Uterus (tissue), 2 donors: ENCODE results near the gene BEX2.

Experiments used
- POLR2A ChIP-seq, 2 donors: fragments of 450-650 bp; IDR thresholded peaks; one replicate each; pipeline ENCODE4 v1.6.1; 2016; ENCODE audit warnings: antibody characterized with exemption in 2 of 2, mild to moderate bottlenecking in 1 of 2, moderate library complexity in 1 of 2
- TF ChIP-seq, protein P1 (sequence below), 4 experiments: fragments of 200-600 bp in 2 of 4; fragments of 450-650 bp in 2 of 4; sonication (generic) in 2 of 4; IDR thresholded peaks; one replicate each; pipeline ENCODE4 v1.5.1; 2016 to 2019; ENCODE audit warnings: antibody characterized with exemption in 4 of 4, mild to moderate bottlenecking in 2 of 4, moderate library complexity in 1 of 4

DNA sequence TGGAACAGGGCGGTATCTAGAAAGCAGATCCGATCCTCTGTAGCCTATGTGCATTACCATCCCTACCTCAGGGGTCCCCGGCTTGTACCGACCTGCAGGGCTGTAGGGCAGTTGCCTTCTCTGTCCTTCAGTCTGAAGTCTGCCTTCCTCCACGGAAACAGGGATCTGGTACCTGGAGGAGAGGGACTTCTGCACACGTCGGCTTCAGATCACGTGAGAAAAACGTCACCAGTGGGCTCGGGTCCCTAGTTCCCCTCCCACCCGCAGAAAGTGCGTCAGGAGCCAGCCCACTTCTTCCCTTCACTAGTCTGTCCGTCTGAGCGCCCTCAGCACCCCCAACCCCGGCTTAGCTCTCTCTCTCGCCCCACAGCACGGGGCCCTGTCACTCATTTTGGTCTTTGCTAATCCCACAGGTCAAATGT, 34.2 kb downstream of the BEX2 start, which contains the start of gene TCEAL5:
- TF ChIP-seq, protein P1, sequence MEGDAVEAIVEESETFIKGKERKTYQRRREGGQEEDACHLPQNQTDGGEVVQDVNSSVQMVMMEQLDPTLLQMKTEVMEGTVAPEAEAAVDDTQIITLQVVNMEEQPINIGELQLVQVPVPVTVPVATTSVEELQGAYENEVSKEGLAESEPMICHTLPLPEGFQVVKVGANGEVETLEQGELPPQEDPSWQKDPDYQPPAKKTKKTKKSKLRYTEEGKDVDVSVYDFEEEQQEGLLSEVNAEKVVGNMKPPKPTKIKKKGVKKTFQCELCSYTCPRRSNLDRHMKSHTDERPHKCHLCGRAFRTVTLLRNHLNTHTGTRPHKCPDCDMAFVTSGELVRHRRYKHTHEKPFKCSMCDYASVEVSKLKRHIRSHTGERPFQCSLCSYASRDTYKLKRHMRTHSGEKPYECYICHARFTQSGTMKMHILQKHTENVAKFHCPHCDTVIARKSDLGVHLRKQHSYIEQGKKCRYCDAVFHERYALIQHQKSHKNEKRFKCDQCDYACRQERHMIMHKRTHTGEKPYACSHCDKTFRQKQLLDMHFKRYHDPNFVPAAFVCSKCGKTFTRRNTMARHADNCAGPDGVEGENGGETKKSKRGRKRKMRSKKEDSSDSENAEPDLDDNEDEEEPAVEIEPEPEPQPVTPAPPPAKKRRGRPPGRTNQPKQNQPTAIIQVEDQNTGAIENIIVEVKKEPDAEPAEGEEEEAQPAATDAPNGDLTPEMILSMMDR (IDR thresholded peaks at IDR 0.05) = no peak
- no peak for TF ChIP-seq POLR2A (IDR thresholded peaks at IDR 0.05)
